ENCODE data around the gene CUX1.

The CUX1 gene

GRCh38 chr7:102085218-102085772 lies 267.9 kb downstream of the CUX1 start:
- no peak for DNase-seq

GRCh38 chr7:102089175-102090098 lies 272.0 kb downstream of the CUX1 start:
- no peak for DNase-seq

- no peak for DNase-seq
These were observed 276.3 kb downstream of the CUX1 start for GRCh38 chr7:102093599-102094315.

GRCh38 chr7:102094316-102094650 lies 276.9 kb downstream of the CUX1 start:
- DNase-seq = no peak

- peak; percentile 24 for DNase-seq
These were observed 278.0 kb downstream of the CUX1 start for GRCh38 chr7:102095321-102096011.

- DNase-seq = peak; percentile 26
These were observed 278.5 kb downstream of the CUX1 start for GRCh38 chr7:102096012-102096332.

- DNase-seq = peak; percentile 35
These were observed 279.4 kb downstream of the CUX1 start for GRCh38 chr7:102096706-102097427.

GRCh38 chr7:102097601-102098161 lies 280.3 kb downstream of the CUX1 start:
- DNase-seq = peak; percentile 19

GRCh38 chr7:102098986-102099385 lies 281.6 kb downstream of the CUX1 start:
- DNase-seq = peak; percentile 13

- DNase-seq = no peak
These were observed 282.0 kb downstream of the CUX1 start for GRCh38 chr7:102099474-102099873.

- DNase-seq = peak; percentile 37
These were observed 283.7 kb downstream of the CUX1 start for GRCh38 chr7:102101111-102101551.

- no peak for DNase-seq
These were observed 284.5 kb downstream of the CUX1 start for GRCh38 chr7:102101926-102102325.

GRCh38 chr7:102103027-102103372 lies 285.6 kb downstream of the CUX1 start:
- no peak for DNase-seq

GRCh38 chr7:102104245-102104644 lies 286.8 kb downstream of the CUX1 start:
- no peak for DNase-seq

- peak; percentile 35 for DNase-seq
These were observed 289.2 kb downstream of the CUX1 start for GRCh38 chr7:102106625-102107024.

GRCh38 chr7:102107474-102108104 lies 290.2 kb downstream of the CUX1 start:
- DNase-seq = peak; percentile 40

GRCh38 chr7:102111061-102112041 lies 293.9 kb downstream of the CUX1 start:
- DNase-seq = no peak

GRCh38 chr7:102115181-102115580 lies 297.8 kb downstream of the CUX1 start:
- no peak for DNase-seq

GRCh38 chr7:102115931-102116330 lies 298.5 kb downstream of the CUX1 start:
- DNase-seq = no peak

- DNase-seq = no peak
These were observed 300.3 kb downstream of the CUX1 start for GRCh38 chr7:102117743-102118142.

Data from activated CD8-positive, alpha-beta memory T cell treated with anti-CD3 and anti-CD28 coated beads for 24 hours (primary cell).